Vagina (tissue), 2 donors: Measurements from ENCODE around the gene MXD3.

Experiments used
- CTCF ChIP-seq, 3 experiments: fragments of 450-650 bp in 2 of 3; fragments of 200-600 bp in 1 of 3; sonication (generic) in 1 of 3; IDR thresholded peaks; one replicate each; pipeline ENCODE4 v1.5.1; 2017 to 2019; ENCODE audit warnings: antibody characterized with exemption in 3 of 3, mild to moderate bottlenecking in 2 of 3, moderate library complexity in 2 of 3
- POLR2A ChIP-seq, 2 donors: fragments of 450-650 bp; IDR thresholded peaks; one replicate each; pipeline ENCODE4 v1.6.1; 2017; ENCODE audit warnings: antibody characterized with exemption in 2 of 2, mild to moderate bottlenecking in 2 of 2, moderate library complexity in 2 of 2

DNA sequence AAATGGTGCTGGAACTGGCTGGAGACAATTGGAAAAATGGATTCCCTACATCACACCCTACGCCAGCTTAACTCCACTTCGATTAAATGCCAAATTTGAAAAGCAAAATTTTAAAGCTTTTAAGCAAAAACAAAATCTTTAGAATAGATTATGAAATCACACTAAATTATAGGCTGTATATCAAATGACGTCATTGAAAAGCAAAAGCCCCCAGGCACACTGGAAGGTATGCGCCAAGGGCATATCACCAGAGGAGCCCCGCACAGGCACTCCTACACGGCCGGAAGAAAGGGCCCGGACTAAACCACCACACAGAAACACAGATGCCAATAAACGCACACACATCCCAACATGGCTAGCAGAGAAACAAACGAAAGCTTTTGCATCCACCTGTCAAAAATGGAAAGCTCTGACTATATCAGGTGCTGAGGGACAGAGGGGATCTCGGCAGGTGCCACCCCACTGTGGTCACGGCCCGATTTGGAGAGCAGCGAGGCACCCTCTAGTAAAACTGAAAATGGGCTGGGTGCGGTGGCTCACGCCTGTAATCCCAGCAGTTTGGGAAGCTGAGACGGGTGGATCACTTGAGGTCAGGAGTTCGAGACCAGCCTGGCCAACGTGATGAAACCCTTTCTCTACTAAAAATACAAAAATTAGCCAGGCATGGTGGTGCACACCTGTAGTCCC lies 17.0 kb upstream of the MXD3 start:
- TF ChIP-seq CTCF (IDR thresholded peaks at IDR 0.05) (no peak), POLR2A (IDR thresholded peaks at IDR 0.05) (no peak)
